ENCODE data around the gene CDKN1C. TPM values are rescaled to one million over a fixed set of nuclear protein-coding genes. Genes with fewer than 3 reads are reported as not detected.
"Not testable (repeated sequence)": the region's sequence is repeated elsewhere in the genome, so short reads cannot be mapped to it uniquely, and the experiment has no call there.

The CDKN1C gene
- total RNA-seq, 1 donor from 2014 or later: 268 TPM

DNA sequence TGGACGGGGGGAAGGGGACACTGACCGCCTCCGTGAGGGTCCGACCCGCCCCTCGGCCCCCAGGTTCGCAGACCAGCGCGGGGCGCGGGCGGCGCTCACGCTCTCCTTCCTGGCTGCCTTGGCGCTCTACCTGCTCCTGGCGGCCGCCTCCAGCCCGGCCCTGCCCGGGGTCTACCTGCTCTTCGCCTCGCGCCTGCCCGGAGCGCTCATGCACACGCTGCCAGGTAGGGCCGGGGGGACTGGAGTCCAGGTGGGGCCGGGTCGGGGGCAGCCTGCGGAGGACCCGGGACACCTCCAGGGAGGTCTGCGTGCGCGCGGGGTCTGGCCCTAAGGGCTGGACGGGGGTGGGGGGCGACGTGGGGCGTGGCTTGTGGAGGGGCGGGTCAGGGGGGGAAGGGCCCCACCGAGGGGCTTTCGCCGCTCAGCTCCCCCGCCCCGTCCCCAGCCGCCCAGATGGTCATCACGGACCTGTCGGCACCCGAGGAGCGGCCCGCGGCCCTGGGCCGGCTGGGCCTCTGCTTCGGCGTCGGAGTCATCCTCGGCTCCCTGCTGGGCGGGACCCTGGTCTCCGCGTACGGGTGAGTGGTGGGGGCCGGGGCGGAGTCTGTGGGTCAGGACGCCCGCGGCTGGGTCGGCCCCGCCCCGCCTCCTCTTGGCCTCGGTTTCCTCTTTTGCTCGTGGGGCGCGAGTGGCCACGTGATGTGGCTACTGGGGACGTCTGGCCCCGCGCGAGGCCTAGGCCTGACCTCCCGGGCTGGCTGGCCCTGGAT lies 23.7 kb upstream of the CDKN1C start:
- TF ChIP-seq, protein P1, sequence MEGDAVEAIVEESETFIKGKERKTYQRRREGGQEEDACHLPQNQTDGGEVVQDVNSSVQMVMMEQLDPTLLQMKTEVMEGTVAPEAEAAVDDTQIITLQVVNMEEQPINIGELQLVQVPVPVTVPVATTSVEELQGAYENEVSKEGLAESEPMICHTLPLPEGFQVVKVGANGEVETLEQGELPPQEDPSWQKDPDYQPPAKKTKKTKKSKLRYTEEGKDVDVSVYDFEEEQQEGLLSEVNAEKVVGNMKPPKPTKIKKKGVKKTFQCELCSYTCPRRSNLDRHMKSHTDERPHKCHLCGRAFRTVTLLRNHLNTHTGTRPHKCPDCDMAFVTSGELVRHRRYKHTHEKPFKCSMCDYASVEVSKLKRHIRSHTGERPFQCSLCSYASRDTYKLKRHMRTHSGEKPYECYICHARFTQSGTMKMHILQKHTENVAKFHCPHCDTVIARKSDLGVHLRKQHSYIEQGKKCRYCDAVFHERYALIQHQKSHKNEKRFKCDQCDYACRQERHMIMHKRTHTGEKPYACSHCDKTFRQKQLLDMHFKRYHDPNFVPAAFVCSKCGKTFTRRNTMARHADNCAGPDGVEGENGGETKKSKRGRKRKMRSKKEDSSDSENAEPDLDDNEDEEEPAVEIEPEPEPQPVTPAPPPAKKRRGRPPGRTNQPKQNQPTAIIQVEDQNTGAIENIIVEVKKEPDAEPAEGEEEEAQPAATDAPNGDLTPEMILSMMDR (IDR thresholded peaks at IDR 0.05; ENCODE audit: unreplicated experiment): no peak
- H3K4me3 Mint-ChIP-seq (ENCODE audit: low read depth): no peak overlapping the region
- no peaks in the 10 kb centered on the region for H3K4me1 Mint-ChIP-seq (ENCODE audit: low read depth)
- H3K36me3 Mint-ChIP-seq (ENCODE audit: insufficient read depth): peaks cover 3% of the 10 kb centered on the region
- H3K9me3 Mint-ChIP-seq (ENCODE audit: low read depth): peaks cover 9% of the 10 kb centered on the region
- peaks cover 33% of the 10 kb centered on the region for H3K27me3 Mint-ChIP-seq
- no peak overlapping the region for H3K27ac Mint-ChIP-seq
- no peak for DNase-seq (ENCODE audit: low spot score, unreplicated experiment)

GRCh38 chr11:2908130-2908529 lies 22.6 kb upstream of the CDKN1C start:
- no peak overlapping the region for H3K27ac Mint-ChIP-seq
- peaks cover 9% of the 10 kb centered on the region for H3K9me3 Mint-ChIP-seq (ENCODE audit: low read depth)
- peaks cover 3% of the 10 kb centered on the region for H3K36me3 Mint-ChIP-seq (ENCODE audit: insufficient read depth)
- H3K4me1 Mint-ChIP-seq (ENCODE audit: low read depth): no peaks in the 10 kb centered on the region
- TF ChIP-seq, protein P1 (IDR thresholded peaks at IDR 0.05; ENCODE audit: unreplicated experiment): no peak
- H3K27me3 Mint-ChIP-seq: peaks cover 34% of the 10 kb centered on the region
- no peak overlapping the region for H3K4me3 Mint-ChIP-seq (ENCODE audit: low read depth)
- DNase-seq (ENCODE audit: low spot score, unreplicated experiment): no peak

DNA sequence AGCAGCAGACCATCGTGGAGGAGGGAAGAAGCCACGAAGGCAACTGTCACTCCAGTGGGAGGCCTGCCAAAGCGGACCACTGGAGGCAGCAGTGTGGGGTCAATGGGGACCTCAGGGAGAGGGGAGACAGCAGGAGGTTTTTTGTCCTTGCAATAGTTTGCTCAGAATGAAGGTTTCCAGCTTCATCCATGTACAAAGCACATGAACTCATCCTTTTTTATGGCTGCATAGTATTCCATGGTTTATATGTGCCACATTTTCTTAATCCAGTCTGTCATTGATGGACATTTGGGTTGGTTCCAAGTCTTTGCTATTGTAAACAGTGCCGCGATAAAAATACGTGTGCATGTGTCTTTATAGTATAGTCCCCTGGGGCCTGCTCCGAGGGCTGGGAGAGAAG lies 19.7 kb upstream of the CDKN1C start:
- not testable (repeated sequence) for H3K27ac Mint-ChIP-seq; H3K4me3 Mint-ChIP-seq (ENCODE audit: low read depth); H3K36me3 Mint-ChIP-seq (ENCODE audit: insufficient read depth); DNase-seq (ENCODE audit: low spot score, unreplicated experiment); H3K4me1 Mint-ChIP-seq (ENCODE audit: low read depth); H3K9me3 Mint-ChIP-seq (ENCODE audit: low read depth)
- peaks cover 36% of the 10 kb centered on the region for H3K27me3 Mint-ChIP-seq

GRCh38 chr11:2904153-2905052 lies 18.8 kb upstream of the CDKN1C start:
- no peak for DNase-seq (ENCODE audit: low spot score, unreplicated experiment)
- Mint-ChIP-seq H3K27ac (no peak overlapping the region), H3K4me1 (ENCODE audit: low read depth) (no peaks in the 10 kb centered on the region), H3K9me3 (ENCODE audit: low read depth) (peaks cover 9% of the 10 kb centered on the region), H3K4me3 (ENCODE audit: low read depth) (no peak overlapping the region), H3K27me3 (peaks cover 42% of the 10 kb centered on the region), H3K36me3 (ENCODE audit: insufficient read depth) (peaks cover 3% of the 10 kb centered on the region)
- TF ChIP-seq, protein P1 (IDR thresholded peaks at IDR 0.05; ENCODE audit: unreplicated experiment): no peak

GRCh38 chr11:2903672-2904011 lies 18.1 kb upstream of the CDKN1C start:
- TF ChIP-seq, protein P1 (IDR thresholded peaks at IDR 0.05; ENCODE audit: unreplicated experiment): no peak
- no peak for DNase-seq (ENCODE audit: low spot score, unreplicated experiment)
- Mint-ChIP-seq H3K4me3 (ENCODE audit: low read depth) (peak overlapping the region; percentile 43), H3K27ac (no peak overlapping the region), H3K4me1 (ENCODE audit: low read depth) (no peaks in the 10 kb centered on the region), H3K36me3 (ENCODE audit: insufficient read depth) (peaks cover 3% of the 10 kb centered on the region), H3K9me3 (ENCODE audit: low read depth) (peaks cover 9% of the 10 kb centered on the region), H3K27me3 (peaks cover 50% of the 10 kb centered on the region)

Data from progenitor cell of endocrine pancreas (in vitro differentiated cells).